IMR-90 (cell line): Measurements from ENCODE around the gene CRYBG2. TPM values are rescaled to one million over a fixed set of nuclear protein-coding genes. Genes with fewer than 3 reads are reported as not detected.

Source experiments
- ATAC-seq: fragments of 200-7000 bp; cut with Tn5 transposase; 2 replicates; pipeline ENCODE4 v1.9.1; 2020; ENCODE audit warnings: low read depth, mild to moderate bottlenecking, moderate library complexity
- BruUV-seq: library from RNA; stranded (reverse); fragments of 400-500 nt; replicated peaks from 2 replicates; lab custom pipeline; 2021; lab: Mats Ljungman, UMichigan
- CTCF ChIA-PET: fragments of 300-600 bp; formaldehyde crosslinking; extraction: SDS; loops from one replicate; lab custom pipeline; 2021; ENCODE audit warnings: antibody characterized with exemption; lab: Yijun Ruan, JAX
- POLR2A ChIA-PET: fragments of 300-600 bp; sonication (Branson Sonifier 250); formaldehyde crosslinking; loops from one replicate; lab custom pipeline; 2022; ENCODE audit warnings: antibody characterized with exemption; ENCODE audit not compliant: unreplicated experiment; lab: Charles Lee
- DNase-seq: peaks from one replicate; pipeline ENCODE4 v3.0.0; 2013
- H2AFZ ChIP-seq: replicated peaks from 2 replicates; pipeline ENCODE3; 2013; ENCODE audit warnings: low read length, mild to moderate bottlenecking; ENCODE audit not compliant: poor library complexity
- H2AK5ac ChIP-seq: 2 replicates; pipeline ENCODE4 v1.6.1; 2013; ENCODE audit warnings: low read depth, low read length, inconsistent platforms
- H2AK9ac ChIP-seq: replicated peaks from 2 replicates; pipeline ENCODE3; 2013; ENCODE audit warnings: mild to moderate bottlenecking, low read depth, low read length, moderate library complexity; ENCODE audit not compliant: poor library complexity
- H2BK120ac ChIP-seq: 2 replicates; pipeline ENCODE4 v1.6.1; 2013; ENCODE audit warnings: low read depth, low read length, inconsistent platforms
- H2BK15ac ChIP-seq: 3 replicates; pipeline ENCODE4 v1.6.1; 2013; ENCODE audit warnings: low read depth, low read length, inconsistent platforms
- H2BK20ac ChIP-seq: 2 replicates; pipeline ENCODE4 v1.6.1; 2013; ENCODE audit warnings: low read depth, mild to moderate bottlenecking, inconsistent platforms, low read length, moderate library complexity
- H2BK5ac ChIP-seq: 2 replicates; pipeline ENCODE4 v1.6.1; 2013; ENCODE audit warnings: mild to moderate bottlenecking, low read depth, low read length, inconsistent platforms; ENCODE audit not compliant: poor library complexity, severe bottlenecking
- H3K14ac ChIP-seq: replicated peaks from 2 replicates; pipeline ENCODE4 v1.6.1; 2013; ENCODE audit warnings: low read depth, low read length, inconsistent platforms
- H3K18ac ChIP-seq: 2 replicates; pipeline ENCODE4 v1.6.1; 2013; ENCODE audit warnings: low read depth, low read length, control low read depth
- H3K23ac ChIP-seq: 2 replicates; pipeline ENCODE4 v1.6.1; 2013; ENCODE audit warnings: low read depth, low read length, inconsistent platforms
- H3K27ac ChIP-seq: 2 replicates; pipeline ENCODE4 v1.5.1; 2013; ENCODE audit warnings: mild to moderate bottlenecking, control low read depth, low read length; ENCODE audit not compliant: insufficient read depth
- H3K27me3 ChIP-seq: 2 replicates; pipeline ENCODE4 v1.6.1; 2013; ENCODE audit warnings: low read length; ENCODE audit not compliant: control insufficient read depth, insufficient read depth
- H3K36me3 ChIP-seq: 2 replicates; pipeline ENCODE4 v1.6.1; 2013; ENCODE audit warnings: low read length, mixed read lengths; ENCODE audit not compliant: control insufficient read depth, insufficient read depth
- H3K4ac ChIP-seq: 2 replicates; pipeline ENCODE4 v1.6.1; 2013; ENCODE audit warnings: low read depth, low read length, inconsistent platforms
- H3K4me1 ChIP-seq: 2 replicates; pipeline ENCODE4 v1.6.1; 2013; ENCODE audit warnings: low read length, mixed read lengths; ENCODE audit not compliant: control insufficient read depth, insufficient read depth
- H3K4me2 ChIP-seq: 2 replicates; pipeline ENCODE4 v1.6.1; 2013; ENCODE audit warnings: low read depth, mild to moderate bottlenecking, control low read depth, low read length, moderate library complexity
- H3K4me3 ChIP-seq: 2 replicates; pipeline ENCODE4 v1.5.1; 2013; ENCODE audit warnings: low read depth, mild to moderate bottlenecking, control low read depth, low read length, moderate library complexity; ENCODE audit not compliant: insufficient read depth
- H3K56ac ChIP-seq: 2 replicates; pipeline ENCODE4 v1.6.1; 2013; ENCODE audit warnings: low read length, inconsistent platforms; ENCODE audit not compliant: insufficient read depth; ENCODE audit errors: extremely low read depth
- H3K79me1 ChIP-seq, 2 experiments: 2 replicates each; pipeline ENCODE4 v1.6.1; 2013; ENCODE audit warnings: low read length in 2 of 2, inconsistent platforms in 1 of 2, low read depth in 1 of 2
- H3K9ac ChIP-seq: 2 replicates; pipeline ENCODE4 v1.6.1; 2013; ENCODE audit warnings: low read depth, low read length, control low read depth
- H3K9me1 ChIP-seq: 2 replicates; pipeline ENCODE4 v1.6.1; 2013; ENCODE audit warnings: low read length, inconsistent platforms; ENCODE audit not compliant: insufficient read depth
- H3K9me3 ChIP-seq: 2 replicates; pipeline ENCODE4 v1.6.1; 2013; ENCODE audit warnings: low read length; ENCODE audit not compliant: control insufficient read depth, insufficient read depth
- H4K20me1 ChIP-seq: 2 replicates; pipeline ENCODE4 v1.6.1; 2013; ENCODE audit warnings: low read length, inconsistent platforms; ENCODE audit not compliant: insufficient read depth
- H4K5ac ChIP-seq: 2 replicates; pipeline ENCODE4 v1.6.1; 2013; ENCODE audit warnings: mild to moderate bottlenecking, low read depth, low read length, control low read depth
- H4K8ac ChIP-seq, 2 experiments: 2 replicates each; pipeline ENCODE4 v1.6.1; 2013; ENCODE audit warnings: low read depth in 2 of 2, low read length in 2 of 2, control low read depth in 1 of 2, inconsistent platforms in 1 of 2
- H4K91ac ChIP-seq: 2 replicates; pipeline ENCODE4 v1.6.1; 2013; ENCODE audit warnings: low read depth, low read length, inconsistent platforms; ENCODE audit not compliant: insufficient read depth
- MAFK ChIP-seq: IDR thresholded peaks from 2 replicates; pipeline ENCODE4 v1.6.1; 2012; ENCODE audit warnings: low read depth, low read length, improper control_type of control experiment
- MAZ ChIP-seq: IDR thresholded peaks from 2 replicates; pipeline ENCODE4 v1.6.1; 2012; ENCODE audit warnings: low read depth, mild to moderate bottlenecking, low read length, improper control_type of control experiment, moderate library complexity, borderline replicate concordance
- RFX5 ChIP-seq: IDR thresholded peaks from 2 replicates; pipeline ENCODE4 v1.8.0; 2012; ENCODE audit warnings: low read depth, mild to moderate bottlenecking, low read length, moderate library complexity
- WGBS, 2 experiments: methylation state at CpG; one replicate each; pipeline versions ENCODE4 v1.1.5 to v1.1.7; 2013; ENCODE audit warnings: missing lambda C conversion rate in 2 of 2; ENCODE audit not compliant: insufficient read length in 1 of 2; ENCODE audit errors: extremely low coverage in 2 of 2; 5-methylcytosine and 5-hydroxymethylcytosine counted together
- dilution Hi-C: fragments of 300-500 bp; cut with HindIII; formaldehyde crosslinking; loops from one replicate; pipeline ENCODE4 v1.14.3; 2018; ENCODE audit warnings: low sequenced_read_pairs; ENCODE audit not compliant: unreplicated experiment
- in situ Hi-C: fragments of 300-500 bp; cut with MboI; formaldehyde crosslinking; loops from 3 replicates; pipeline ENCODE4 v1.14.3; 2019; ENCODE audit warnings: low sequenced_read_pairs, inconsistent platforms, mixed read lengths
- intact Hi-C: fragments of 100-400 bp; cut with micrococcal nuclease; formaldehyde crosslinking; loops from 2 replicates; pipeline ENCODE4 v1.10.0; 2022
- polyA plus RNA-seq, 3 experiments: library from polyadenylated mRNA; depleted of rRNA; stranded (reverse); fragments of >200 nt; gene quantifications; 2 replicates each; pipeline ENCODE4 v1.2.3, GENCODE V29; 2012; ENCODE audit warnings: low replicate concordance in 1 of 3
- total RNA-seq: library from RNA; depleted of rRNA; stranded (reverse); fragments of >200 nt; gene quantifications from 2 replicates; pipeline ENCODE4 v1.2.3, GENCODE V29; 2012

Gene CRYBG2
- total and polyA plus RNA-seq, 2 of the 4 experiments (the other 2 are of a cell fraction): not detected

GRCh38 chr1:26354972-26355371 lies 1.0 kb upstream of the CRYBG2 start:
- CTCF ChIA-PET: no interaction called here
- peaks cover 9% of the 10 kb centered on the region for H3K4me1 ChIP-seq
- dilution Hi-C loops (no loop called here), in situ Hi-C loops (no loop called here), intact Hi-C loops (no loop called here)
- WGBS, 2 experiments: 84% methylated on average over 7 of the region's 9 CpGs; no CpG with 5 or more reads in 1 of the 2 experiments
- H2AK5ac ChIP-seq: no peak overlapping the region
- H2BK20ac ChIP-seq: no peak overlapping the region
- peaks cover 57% of the 10 kb centered on the region for H3K27me3 ChIP-seq
- no peak overlapping the region for H2BK120ac ChIP-seq
- no peak overlapping the region for H4K91ac ChIP-seq
- no peaks in the 10 kb centered on the region for H3K79me1 ChIP-seq
- no peak overlapping the region for H4K5ac ChIP-seq
- BruUV-seq: no TSS peak
- no peak overlapping the region for H2BK15ac ChIP-seq
- H2AFZ ChIP-seq: no peak overlapping the region
- H3K18ac ChIP-seq: no peak overlapping the region
- ATAC-seq (no peak), DNase-seq (no peak)
- no peak overlapping the region for H3K4ac ChIP-seq
- H3K4me3 ChIP-seq: no peak overlapping the region
- H2BK5ac ChIP-seq: no peak overlapping the region
- no peak overlapping the region for H3K4me2 ChIP-seq
- H3K36me3 ChIP-seq: no peaks in the 10 kb centered on the region
- TF ChIP-seq MAFK (no peak), RFX5 (no peak), MAZ (no peak)
- peak overlapping the region; percentile 24 for H2AK9ac ChIP-seq
- H4K20me1 ChIP-seq: no peaks in the 10 kb centered on the region; the same call in 1 of the 2 replicates
- H3K14ac ChIP-seq: no peak overlapping the region
- no peak overlapping the region for H3K23ac ChIP-seq
- no peak overlapping the region for H3K9ac ChIP-seq
- H3K56ac ChIP-seq: no peak overlapping the region
- H3K9me3 ChIP-seq: no peaks in the 10 kb centered on the region
- H3K27ac ChIP-seq: no peak overlapping the region
- H4K8ac ChIP-seq: no peak overlapping the region
- POLR2A ChIA-PET: interaction anchor here (0.5 kb wide), 1 partner anchor 39 kb away, joined by 3 read pairs; no protein-coding TSS in a partner anchor
- peaks cover 9% of the 10 kb centered on the region; the same call in 1 of the 2 replicates for H3K9me1 ChIP-seq
